Measurements from ENCODE around the gene TNK2. TPM values are rescaled to one million over a fixed set of nuclear protein-coding genes. Genes with fewer than 3 reads are reported as not detected.
A peak's percentile ranks its signal among the peaks of the same experiment; 100 is the strongest.

TNK2 gene
- total RNA-seq, 5 donors from 2014 or later (not counting 1 experiment from before 2014, with no cell fraction given) = 159 to 198 (median 181) TPM

- Mint-ChIP-seq H3K36me3 (no peaks in the 10 kb centered on the region), H3K27ac (no peak overlapping the region), H3K27me3 (peaks cover 0 to 9% of the 10 kb centered on the region in 2 donors), H3K9me3 (no peaks in the 10 kb centered on the region), H3K4me3 (no peak overlapping the region), H3K4me1 (peaks cover 20 to 24% (median 22%) of the 10 kb centered on the region in 3 donors)
- ChIA-PET CTCF (interaction anchor here (0.6 to 2.0 kb wide), 9 partner anchors 16 to 595 kb away, joined by 3 to 10 read pairs (median 3); no protein-coding TSS in a partner anchor), POLR2A (no interaction called here)
- H3K4me1 ChIP-seq (ENCODE audit: control insufficient read depth in 1 of 2, extremely low read depth in 1 of 2, insufficient read depth in 2 of 2, low read length in 2 of 2) = peaks cover 13 to 35% of the 10 kb centered on the region in 2 experiments
- H3K9me3 ChIP-seq = no peaks in the 10 kb centered on the region
- no peaks in the 10 kb centered on the region for H3K36me3 ChIP-seq (ENCODE audit: control insufficient read depth in 2 of 2, extremely low read depth in 1 of 2, insufficient read depth in 1 of 2, low read length in 1 of 2)
- DNase-seq (no peak), ATAC-seq (replicated peaks in 1 of 4) (no peak)
- H3K27me3 ChIP-seq (replicated peaks in 1 of 2; ENCODE audit: control insufficient read depth in 2 of 2, extremely low read depth in 1 of 2, insufficient read depth in 2 of 2, low read length in 1 of 2) = peaks cover 0 to 8% of the 10 kb centered on the region in 2 experiments
- WGBS (ENCODE audit: insufficient coverage) = 80% methylated on average over 3 of the region's 4 CpGs
- H3K4me3 ChIP-seq (ENCODE audit: control insufficient read depth in 1 of 2, extremely low read depth in 1 of 2, low read length in 1 of 2) = no peak overlapping the region
- H3K27ac ChIP-seq (ENCODE audit: low read length) = no peak overlapping the region
These were observed 3.6 kb upstream of the TNK2 start for GRCh38 chr3:195911946-195912270.

GRCh38 chr3:195911041-195911945 is 2.9 kb upstream of the TNK2 start:
- H3K36me3 ChIP-seq (ENCODE audit: control insufficient read depth in 2 of 2, extremely low read depth in 1 of 2, insufficient read depth in 1 of 2, low read length in 1 of 2) = no peaks in the 10 kb centered on the region
- Mint-ChIP-seq H3K36me3 (no peaks in the 10 kb centered on the region), H3K27me3 (peaks cover 0 to 3% of the 10 kb centered on the region in 2 donors), H3K4me1 (peaks cover 26 to 30% (median 28%) of the 10 kb centered on the region in 3 donors), H3K9me3 (no peaks in the 10 kb centered on the region), H3K4me3 (peak overlapping the region in 1 of 3 donors; percentile 14), H3K27ac (no peak overlapping the region)
- H3K9me3 ChIP-seq = no peaks in the 10 kb centered on the region
- WGBS (ENCODE audit: insufficient coverage) = 98% methylated on average over 12 of the region's 14 CpGs
- ChIA-PET CTCF (interaction anchor here (0.6 to 2.0 kb wide), 9 partner anchors 15 to 595 kb away, joined by 3 to 10 read pairs (median 3); no protein-coding TSS in a partner anchor), POLR2A (no interaction called here)
- DNase-seq (no peak), ATAC-seq (replicated peaks in 1 of 4) (no peak)
- H3K4me3 ChIP-seq (ENCODE audit: control insufficient read depth in 1 of 2, extremely low read depth in 1 of 2, low read length in 1 of 2) = no peak overlapping the region
- H3K4me1 ChIP-seq (ENCODE audit: control insufficient read depth in 1 of 2, extremely low read depth in 1 of 2, insufficient read depth in 2 of 2, low read length in 2 of 2) = peaks cover 16 to 40% of the 10 kb centered on the region in 2 experiments
- peaks cover 0 to 6% of the 10 kb centered on the region in 2 experiments for H3K27me3 ChIP-seq (replicated peaks in 1 of 2; ENCODE audit: control insufficient read depth in 2 of 2, extremely low read depth in 1 of 2, insufficient read depth in 2 of 2, low read length in 1 of 2)
- H3K27ac ChIP-seq (ENCODE audit: low read length) = no peak overlapping the region

GRCh38 chr3:195910499-195910845 is 2.1 kb upstream of the TNK2 start:
- H3K4me3 ChIP-seq (ENCODE audit: control insufficient read depth in 1 of 2, extremely low read depth in 1 of 2, low read length in 1 of 2) = no peak overlapping the region
- CTCF ChIA-PET = interaction anchor here in 1 of 2 donors (1.0 kb wide), 1 partner anchor 15 kb away, joined by 3 read pairs; no protein-coding TSS in a partner anchor
- Mint-ChIP-seq H3K4me1 (peaks cover 34 to 38% (median 37%) of the 10 kb centered on the region in 3 donors), H3K27ac (peak overlapping the region; percentile 8 to 57), H3K9me3 (no peaks in the 10 kb centered on the region), H3K4me3 (peak overlapping the region; percentile 68 to 99 (median 75)), H3K36me3 (peaks cover 3% of the 10 kb centered on the region), H3K27me3 (peaks cover 0 to 2% of the 10 kb centered on the region in 2 donors)
- 100% methylated on average over 4 of the region's 8 CpGs for WGBS (ENCODE audit: insufficient coverage)
- no peaks in the 10 kb centered on the region for H3K9me3 ChIP-seq
- H3K27ac ChIP-seq (ENCODE audit: low read length) = no peak overlapping the region
- DNase-seq (no peak), ATAC-seq (replicated peaks in 1 of 4) (no peak)
- H3K4me1 ChIP-seq (ENCODE audit: control insufficient read depth in 1 of 2, extremely low read depth in 1 of 2, insufficient read depth in 2 of 2, low read length in 2 of 2) = peaks cover 24 to 46% of the 10 kb centered on the region in 2 experiments
- POLR2A ChIA-PET = no interaction called here
- H3K27me3 ChIP-seq (replicated peaks in 1 of 2; ENCODE audit: control insufficient read depth in 2 of 2, extremely low read depth in 1 of 2, insufficient read depth in 2 of 2, low read length in 1 of 2) = no peaks in the 10 kb centered on the region
- H3K36me3 ChIP-seq (ENCODE audit: control insufficient read depth in 2 of 2, extremely low read depth in 1 of 2, insufficient read depth in 1 of 2, low read length in 1 of 2) = no peaks in the 10 kb centered on the region

GRCh38 chr3:195909644-195910498 is 1.5 kb upstream of the TNK2 start:
- WGBS (ENCODE audit: insufficient coverage) = 23% methylated on average over 27 of the region's 68 CpGs
- peak; percentile 65 to 80 (median 74) for ATAC-seq (replicated peaks in 1 of 4)
- Histone ChIP-seq H3K36me3 (ENCODE audit: control insufficient read depth in 2 of 2, extremely low read depth in 1 of 2, insufficient read depth in 1 of 2, low read length in 1 of 2) (no peaks in the 10 kb centered on the region), H3K27me3 (replicated peaks in 1 of 2; ENCODE audit: control insufficient read depth in 2 of 2, extremely low read depth in 1 of 2, insufficient read depth in 2 of 2, low read length in 1 of 2) (no peaks in the 10 kb centered on the region), H3K27ac (ENCODE audit: low read length) (peak overlapping the region; percentile 62), H3K4me3 (ENCODE audit: control insufficient read depth in 1 of 2, extremely low read depth in 1 of 2, low read length in 1 of 2) (peak overlapping the region; percentile 45 to 49), H3K4me1 (ENCODE audit: control insufficient read depth in 1 of 2, extremely low read depth in 1 of 2, insufficient read depth in 2 of 2, low read length in 2 of 2) (peaks cover 23 to 46% of the 10 kb centered on the region in 2 experiments), H3K9me3 (no peaks in the 10 kb centered on the region)
- ChIA-PET POLR2A (interaction anchor here in 1 of 2 donors (0.6 kb wide), 1 partner anchor 432 kb away, joined by 3 read pairs; no protein-coding TSS in a partner anchor), CTCF (interaction anchor here in 1 of 2 donors (5.0 kb wide), 1 partner anchor 15 kb away, joined by 42 read pairs; no protein-coding TSS in a partner anchor)
- H3K9me3 Mint-ChIP-seq = no peaks in the 10 kb centered on the region
- peaks cover 37 to 41% (median 38%) of the 10 kb centered on the region in 3 donors for H3K4me1 Mint-ChIP-seq
- H3K27me3 Mint-ChIP-seq = no peaks in the 10 kb centered on the region
- H3K36me3 Mint-ChIP-seq = peaks cover 3% of the 10 kb centered on the region
- peak overlapping the region; percentile 68 to 99 (median 75) for H3K4me3 Mint-ChIP-seq
- H3K27ac Mint-ChIP-seq = peak overlapping the region; percentile 57 to 82
- peak; percentile 76 to 95 (median 85) for DNase-seq

GRCh38 chr3:195908694-195909581 is 587 bp upstream of the TNK2 start:
- ChIA-PET POLR2A (interaction anchor here (0.6 kb wide), 2 partner anchors 431 to 1940 kb away, joined by 3 to 9 read pairs; no protein-coding TSS in a partner anchor), CTCF (interaction anchor here in 1 of 2 donors (5.0 kb wide), 1 partner anchor 14 kb away, joined by 42 read pairs; no protein-coding TSS in a partner anchor)
- Histone ChIP-seq H3K36me3 (ENCODE audit: control insufficient read depth in 2 of 2, extremely low read depth in 1 of 2, insufficient read depth in 1 of 2, low read length in 1 of 2) (no peaks in the 10 kb centered on the region), H3K4me1 (ENCODE audit: control insufficient read depth in 1 of 2, extremely low read depth in 1 of 2, insufficient read depth in 2 of 2, low read length in 2 of 2) (peaks cover 26 to 44% of the 10 kb centered on the region in 2 experiments), H3K27me3 (replicated peaks in 1 of 2; ENCODE audit: control insufficient read depth in 2 of 2, extremely low read depth in 1 of 2, insufficient read depth in 2 of 2, low read length in 1 of 2) (no peaks in the 10 kb centered on the region), H3K27ac (ENCODE audit: low read length) (peak overlapping the region; percentile 98), H3K4me3 (ENCODE audit: control insufficient read depth in 1 of 2, extremely low read depth in 1 of 2, low read length in 1 of 2) (peak overlapping the region; percentile 61 to 73), H3K9me3 (no peaks in the 10 kb centered on the region)
- peaks cover 42 to 46% (median 44%) of the 10 kb centered on the region in 3 donors for H3K4me1 Mint-ChIP-seq
- peak in 17 of 35 experiments; percentile 12 to 46 (median 25) for DNase-seq
- H3K4me3 Mint-ChIP-seq = peak overlapping the region; percentile 94 to 99 (median 96)
- no peaks in the 10 kb centered on the region for H3K9me3 Mint-ChIP-seq
- ATAC-seq (replicated peaks in 1 of 4) = peak; percentile 2 to 41 (median 37)
- WGBS (ENCODE audit: insufficient coverage) = under 1% methylated on average over 96 of the region's 103 CpGs
- H3K36me3 Mint-ChIP-seq = peaks cover 3% of the 10 kb centered on the region
- H3K27me3 Mint-ChIP-seq = no peaks in the 10 kb centered on the region
- peak overlapping the region; percentile 100 for H3K27ac Mint-ChIP-seq

Measured in T-cell (primary cell).